NCI-H345 (cell line): Measurements from ENCODE around the gene SPAG16.
"Not testable (repeated sequence)": the region's sequence is repeated elsewhere in the genome, so short reads cannot be mapped to it uniquely, and the experiment has no call there.

Experiments used
- DNase-seq: peaks from one replicate; lab custom pipeline; 2025; lab: John Stamatoyannopoulos, UW

SPAG16 gene

GRCh38 chr2:213545964-213546475 lies 261.8 kb downstream of the SPAG16 start:
- peak; percentile 27 for DNase-seq

- DNase-seq: no peak
Observed at GRCh38 chr2:213551526-213551925, 267.3 kb downstream of the SPAG16 start.

- no peak for DNase-seq
Observed at GRCh38 chr2:213559053-213559452, 274.8 kb downstream of the SPAG16 start.

GRCh38 chr2:213561759-213562158 lies 277.5 kb downstream of the SPAG16 start:
- no peak for DNase-seq

- no peak for DNase-seq
Observed at GRCh38 chr2:213562539-213563180, 278.4 kb downstream of the SPAG16 start.

GRCh38 chr2:213566846-213567245 lies 282.6 kb downstream of the SPAG16 start:
- no peak for DNase-seq

GRCh38 chr2:213609570-213610170 lies 325.4 kb downstream of the SPAG16 start:
- DNase-seq: no peak

GRCh38 chr2:213627054-213627710 lies 342.9 kb downstream of the SPAG16 start:
- DNase-seq: no peak

GRCh38 chr2:213627835-213628460 lies 343.7 kb downstream of the SPAG16 start:
- DNase-seq: no peak

GRCh38 chr2:213640738-213641425 lies 356.6 kb downstream of the SPAG16 start:
- peak; percentile 63 for DNase-seq

- no peak for DNase-seq
Observed at GRCh38 chr2:213644926-213645325, 360.7 kb downstream of the SPAG16 start.

- no peak for DNase-seq
Observed at GRCh38 chr2:213649176-213649575, 364.9 kb downstream of the SPAG16 start.

- DNase-seq: no peak
Observed at GRCh38 chr2:213664817-213665216, 380.6 kb downstream of the SPAG16 start.

- DNase-seq: no peak
Observed at GRCh38 chr2:213669657-213670056, 385.4 kb downstream of the SPAG16 start.

GRCh38 chr2:213678437-213679218 lies 394.4 kb downstream of the SPAG16 start:
- no peak for DNase-seq

GRCh38 chr2:213679894-213680293 lies 395.6 kb downstream of the SPAG16 start:
- DNase-seq: no peak

- no peak for DNase-seq
Observed at GRCh38 chr2:213682276-213682675, 398.0 kb downstream of the SPAG16 start.

GRCh38 chr2:213688133-213688532 lies 403.9 kb downstream of the SPAG16 start:
- no peak for DNase-seq

GRCh38 chr2:213688825-213689224 lies 404.6 kb downstream of the SPAG16 start:
- not testable (repeated sequence) for DNase-seq

- no peak for DNase-seq
Observed at GRCh38 chr2:213689585-213689984, 405.3 kb downstream of the SPAG16 start.

GRCh38 chr2:213691351-213691750 lies 407.1 kb downstream of the SPAG16 start:
- DNase-seq: no peak
